Stimulated activated CD4-positive, alpha-beta T cell treated with anti-CD3 and anti-CD28 coated beads, Interleukin-12 subunit alpha, Interleukin-12 subunit beta, amount 100 ng/mL, for 48 hours (primary cell): ENCODE measurements around the gene HBA2.
"Not testable (repeated sequence)": the region's sequence is repeated elsewhere in the genome, so short reads cannot be mapped to it uniquely, and the experiment has no call there.

Experiments
- DNase-seq, 3 donors: peaks; one replicate each; pipeline ENCODE4 v3.0.0-alpha.2; 2020; ENCODE audit warnings: low read depth in 2 of 3, low spot score in 1 of 3

HBA2 gene

GRCh38 chr16:173928-174769 lies 1.5 kb downstream of the HBA2 start:
- DNase-seq = not testable (repeated sequence)

GRCh38 chr16:175011-175949 lies 2.6 kb downstream of the HBA2 start:
- DNase-seq = no peak

- not testable (repeated sequence) for DNase-seq
Observed at GRCh38 chr16:176006-176405, 3.3 kb downstream of the HBA2 start.

- not testable (repeated sequence) for DNase-seq
Observed at GRCh38 chr16:176477-177382, 4.1 kb downstream of the HBA2 start, which contains the start of gene HBA1. TSS of gene HBA1 (plus strand) at chr16:176680. CDS start at chr16:176717, 37 bp downstream.

GRCh38 chr16:177394-177822 lies 4.7 kb downstream of the HBA2 start:
- DNase-seq = no peak

- DNase-seq = no peak
Observed at GRCh38 chr16:177981-178667, 5.4 kb downstream of the HBA2 start.

GRCh38 chr16:178668-179015 lies 6.0 kb downstream of the HBA2 start:
- no peak for DNase-seq

GRCh38 chr16:179211-180092 lies 6.8 kb downstream of the HBA2 start:
- no peak for DNase-seq

- DNase-seq = peak in 1 of 3 donors; percentile 28
Observed at GRCh38 chr16:180101-180675, 7.5 kb downstream of the HBA2 start, which contains the start of gene HBQ1. TSS of gene HBQ1 (plus strand) at chr16:180459. CDS start at chr16:180487, 28 bp downstream.

GRCh38 chr16:180681-181564 lies 8.2 kb downstream of the HBA2 start:
- peak in 2 of 3 donors; percentile 80 for DNase-seq

GRCh38 chr16:181565-182021 lies 8.9 kb downstream of the HBA2 start:
- DNase-seq = peak in 1 of 3 donors; percentile 88

GRCh38 chr16:183005-183404 lies 10.3 kb downstream of the HBA2 start:
- no peak for DNase-seq

GRCh38 chr16:185213-185612 lies 12.5 kb downstream of the HBA2 start:
- DNase-seq = no peak

GRCh38 chr16:185691-186090 lies 13.0 kb downstream of the HBA2 start:
- no peak for DNase-seq

GRCh38 chr16:187330-187729 lies 14.7 kb downstream of the HBA2 start:
- no peak for DNase-seq

GRCh38 chr16:188674-189073 lies 16.0 kb downstream of the HBA2 start:
- DNase-seq = no peak

- no peak for DNase-seq
Observed at GRCh38 chr16:189604-190186, 17.0 kb downstream of the HBA2 start.
